Heart right ventricle (tissue), 16 donors: ENCODE data around the gene SLC16A11. TPM values are rescaled to one million over a fixed set of nuclear protein-coding genes. Genes with fewer than 3 reads are reported as not detected.

Experiments used
- ATAC-seq, 8 donors: fragments of 200-7000 bp; cut with Tn5 transposase; one replicate each; pipeline ENCODE4 v1.9.1; 2020; ENCODE audit warnings: mild to moderate bottlenecking in 8 of 8, moderate library complexity in 8 of 8, moderate number of reproducible peaks in 1 of 8
- DNase-seq, 2 donors: peaks; one replicate each; pipeline ENCODE4 v3.0.0-alpha.2; 2020
- H3K27ac ChIP-seq, 10 donors: fragments of 200-600 bp; sonication (generic) in 2 of 10; one replicate each; pipeline versions ENCODE4 v1.5.0 to v1.8.0; 2020 to 2022; ENCODE audit warnings: mild to moderate bottlenecking in 3 of 10
- H3K27me3 ChIP-seq, 7 donors: fragments of 200-600 bp; one replicate each; pipeline ENCODE4 v1.8.0; 2021 to 2022; ENCODE audit warnings: mild to moderate bottlenecking in 2 of 7
- H3K36me3 ChIP-seq, 9 donors: fragments of 200-600 bp; sonication (generic) in 1 of 9; one replicate each; pipeline versions ENCODE4 v1.5.0 to v1.8.0; 2020 to 2022; ENCODE audit warnings: mild to moderate bottlenecking in 2 of 9
- H3K4me1 ChIP-seq, 9 donors: fragments of 200-600 bp; sonication (generic) in 1 of 9; one replicate each; pipeline versions ENCODE4 v1.5.0 to v1.8.0; 2020 to 2022; ENCODE audit warnings: mild to moderate bottlenecking in 4 of 9
- H3K4me3 ChIP-seq, 10 donors: fragments of 200-600 bp; sonication (generic) in 2 of 10; one replicate each; pipeline versions ENCODE4 v1.5.0 to v1.8.0; 2020 to 2022; ENCODE audit warnings: mild to moderate bottlenecking in 7 of 10, moderate library complexity in 2 of 10
- H3K9me3 ChIP-seq, 11 donors: fragments of 200-600 bp in 10 of 11; sonication (generic) in 2 of 11; one replicate each; pipeline versions ENCODE4 v1.5.0 to v1.8.0; 2013 to 2022; ENCODE audit warnings: mild to moderate bottlenecking in 2 of 11, control low read depth in 1 of 11, moderate library complexity in 1 of 11
- CTCF ChIP-seq, 9 donors: fragments of 200-600 bp; sonication (generic) in 2 of 9; IDR thresholded peaks; one replicate each; pipeline versions ENCODE4 v1.5.0 to v1.8.0; 2021 to 2022; ENCODE audit warnings: antibody characterized with exemption in 9 of 9, mild to moderate bottlenecking in 5 of 9, moderate library complexity in 1 of 9
- WGBS, 2 donors: extraction: QIAGEN DNeasy Blood & Tissue Kit; methylation state at CpG; one replicate each; pipeline ENCODE4 v1.1.7; 2013; ENCODE audit warnings: inconsistent platforms in 1 of 2; 5-methylcytosine and 5-hydroxymethylcytosine counted together
- intact Hi-C, 10 donors: fragments of 100-400 bp; cut with DNase I; formaldehyde crosslinking; loops; one replicate each; pipeline versions ENCODE4 v1.11.1 to v1.14.2; 2022
- polyA plus RNA-seq, 2 donors: library from polyadenylated mRNA; stranded (reverse); fragments of 200-250 nt; gene quantifications; one replicate each; pipeline ENCODE4 v1.2.3, GENCODE V29; 2013
- total RNA-seq, 10 donors: library from RNA; stranded (reverse); fragmentation: NEBNext Ultra II Directional in 3 of 10; extraction: Animal tissue kit (Norgen Biotek cat#: 25700) in 3 of 10; gene quantifications; one replicate each; pipeline versions ENCODE4 v1.2.1 to v1.2.4, GENCODE V29; 2021 to 2023
- donor health status: Arrhythmogenic right ventricular cardiomyopathy.
- donor health status: ischemic (EF 13 %, LVEDD 7.1; RV severe dilation, severe dysfunction).
- donor health status: healthy with polysubstance abuse.
- donor health status: DM: no; HTN: yes; CAD: no.
- donor health status: DM: no; HTN: no; CAD: no.
- donor health status: ischemic (EF 25% LVEDD 6.9; RV normal size, moderate dysfunction).
- donor health status: ischemic (EF 25% LVEDD 5.7; RV mildly dilated, moderate dysfunction).
- donor health status: healthy.
- donor health status: DM: yes; HTN: yes; CAD: no.
- donor health status: Ischemic cardiomyopathy.
- donor health status: ischemic (EF 35%, LVEDD 5.7; RV mildly dilated, moderate dysfunction).
- donor health status: nonischemic (EF 11% LVEDD 7.7; RV severe dilation, severe dysfunction).
- donor health status: DM: yes; HTN: yes; CAD: no.
- donor health status: PGD.
- donor health status: ischemic (EF 29% LVEDD 5.4; RV normal size, mild dysfunction).
- donor health status: nonischemic (EF 23%, LVEDD 6.1; RV moderate dilation, normal function).

Gene SLC16A11
- total and polyA plus RNA-seq, 12 donors, result 0.19 to 2.1 (median 0.57) TPM

- no peak for TF ChIP-seq CTCF (IDR thresholded peaks at IDR 0.05)
- intact Hi-C loops, result loop anchor here in 7 of 10 donors (1.0 to 10.0 kb wide), 4 partner anchors 12 to 371 kb away; partner anchors contain the start of genes C17orf100 (in 1 of the 7), MED31 (in 1 of the 7) and XAF1 (in 1 of the 7)
Measured at GRCh38 chr17:7023576-7024401, 20.1 kb downstream of the SLC16A11 start.

GRCh38 chr17:7022781-7023571 lies 20.9 kb downstream of the SLC16A11 start, which contains the start of gene BCL6B:
Gene BCL6B (plus strand): TSS chr17:7023050. CDS start chr17:7023672, 622 bp downstream.
- no peak for TF ChIP-seq CTCF (IDR thresholded peaks at IDR 0.05)
- H3K36me3 ChIP-seq, result peaks cover 0 to 39% (median 0%) of the 10 kb centered on the region in 9 donors
- peaks cover 20 to 81% (median 48%) of the 10 kb centered on the region in 9 donors for H3K4me1 ChIP-seq
- peak within 1 kb of the TSS; percentile 5 to 68 (median 59) for H3K4me3 ChIP-seq
- peak; percentile 50 to 74 for DNase-seq
- WGBS, 2 donors, result 5 to 7% methylated on average over 47 of the region's 47 CpGs
- H3K9me3 ChIP-seq, result no peaks in the 10 kb centered on the region
- intact Hi-C loops, result loop anchor here in 7 of 10 donors (1.0 to 10.0 kb wide), 4 partner anchors 12 to 371 kb away; partner anchors contain the start of genes C17orf100 (in 1 of the 7), MED31 (in 1 of the 7) and XAF1 (in 1 of the 7)
- ATAC-seq, result peak; percentile 4 to 69 (median 46)
- peak within 1 kb of the TSS; percentile 87 to 100 (median 96) for H3K27ac ChIP-seq
- peaks cover 0 to 18% (median 10%) of the 10 kb centered on the region in 7 donors for H3K27me3 ChIP-seq

More at GRCh38 chr17:7023576-7024401, 20.1 kb downstream of the SLC16A11 start:
- 27 to 28% methylated on average over 51 of the region's 51 CpGs for WGBS, 2 donors
- Histone ChIP-seq H3K9me3 (no peaks in the 10 kb centered on the region), H3K27me3 (peaks cover 0 to 18% (median 10%) of the 10 kb centered on the region in 7 donors), H3K27ac (peak overlapping the region; percentile 87 to 100 (median 96)), H3K36me3 (peaks cover 0 to 39% (median 0%) of the 10 kb centered on the region in 9 donors), H3K4me3 (peak overlapping the region; percentile 5 to 68 (median 59)), H3K4me1 (peaks cover 16 to 81% (median 48%) of the 10 kb centered on the region in 9 donors)
- ATAC-seq, result peak; percentile 35 to 79 (median 70)
- DNase-seq, result peak; percentile 94 to 96

- intact Hi-C loops, result loop anchor here in 7 of 10 donors (5.0 to 10.0 kb wide), 3 partner anchors 110 to 370 kb away; partner anchors contain the start of genes C17orf100 (in 1 of the 7), MED31 (in 1 of the 7) and XAF1 (in 1 of the 7)
- ATAC-seq (peak; percentile 56 to 75 (median 69)), DNase-seq (peak; percentile 86 to 89)
- Histone ChIP-seq H3K9me3 (no peaks in the 10 kb centered on the region), H3K27me3 (peaks cover 0 to 18% (median 10%) of the 10 kb centered on the region in 7 donors), H3K27ac (peak overlapping the region; percentile 87 to 100 (median 96)), H3K4me3 (peak overlapping the region; percentile 9 to 68 (median 59)), H3K36me3 (peaks cover 0 to 36% (median 0%) of the 10 kb centered on the region in 9 donors), H3K4me1 (peaks cover 20 to 81% (median 56%) of the 10 kb centered on the region in 9 donors)
- 1% methylated on average over 50 to 53 of the region's 53 CpGs for WGBS, 2 donors
- peak; percentile 96 to 98 (median 97) for TF ChIP-seq CTCF (IDR thresholded peaks at IDR 0.05)
Measured at GRCh38 chr17:7021993-7022778, 21.7 kb downstream of the SLC16A11 start.
